H4 (cell line): ENCODE data around the gene ATP9B. TPM values are rescaled to one million over a fixed set of nuclear protein-coding genes. Genes with fewer than 3 reads are reported as not detected.

Experiments used
- DNase-seq: peaks from one replicate; pipeline ENCODE4 v3.0.0-alpha.2; 2015; ENCODE audit warnings: low spot score
- total RNA-seq: library from RNA; depleted of rRNA; stranded (reverse); fragments of >200 nt; shearing (Covaris generic); gene quantifications from 2 replicates; pipeline ENCODE4 v1.2.3, GENCODE V29; 2014

ATP9B gene
- total RNA-seq, 1 experiment from 2014 or later: 9.4 TPM

DNA sequence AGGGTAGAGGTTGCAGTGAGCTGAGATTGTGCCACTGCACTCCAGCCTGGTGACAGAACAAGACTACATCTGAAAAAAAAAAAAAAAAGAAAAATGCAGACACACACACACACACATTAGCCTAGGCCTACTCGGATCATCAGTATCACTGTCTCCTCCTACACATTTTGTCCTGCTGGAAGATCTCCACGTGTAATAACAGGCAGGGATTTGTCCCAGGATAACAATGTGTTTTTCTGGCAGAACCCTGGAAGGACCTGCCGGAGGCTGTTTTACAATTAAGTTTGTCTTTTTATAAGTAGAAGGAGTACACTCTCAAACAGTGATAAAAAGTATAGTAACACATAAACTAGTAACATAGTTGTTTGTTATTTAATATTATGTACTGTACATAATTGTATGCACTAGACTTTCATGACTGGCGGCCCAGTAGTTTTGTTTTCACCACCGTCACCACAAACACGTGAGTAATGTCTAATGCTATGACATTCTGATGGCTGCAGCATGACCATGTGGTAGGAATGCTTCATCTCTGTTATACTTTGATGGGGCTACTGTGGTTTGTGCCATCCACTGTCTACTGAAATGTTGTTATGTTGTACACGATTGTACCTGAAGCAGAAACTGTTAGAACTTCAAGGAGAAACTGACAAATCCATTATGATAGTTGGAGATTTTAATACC lies 130.6 kb downstream of the ATP9B start:
- DNase-seq: peak; percentile 81

DNA sequence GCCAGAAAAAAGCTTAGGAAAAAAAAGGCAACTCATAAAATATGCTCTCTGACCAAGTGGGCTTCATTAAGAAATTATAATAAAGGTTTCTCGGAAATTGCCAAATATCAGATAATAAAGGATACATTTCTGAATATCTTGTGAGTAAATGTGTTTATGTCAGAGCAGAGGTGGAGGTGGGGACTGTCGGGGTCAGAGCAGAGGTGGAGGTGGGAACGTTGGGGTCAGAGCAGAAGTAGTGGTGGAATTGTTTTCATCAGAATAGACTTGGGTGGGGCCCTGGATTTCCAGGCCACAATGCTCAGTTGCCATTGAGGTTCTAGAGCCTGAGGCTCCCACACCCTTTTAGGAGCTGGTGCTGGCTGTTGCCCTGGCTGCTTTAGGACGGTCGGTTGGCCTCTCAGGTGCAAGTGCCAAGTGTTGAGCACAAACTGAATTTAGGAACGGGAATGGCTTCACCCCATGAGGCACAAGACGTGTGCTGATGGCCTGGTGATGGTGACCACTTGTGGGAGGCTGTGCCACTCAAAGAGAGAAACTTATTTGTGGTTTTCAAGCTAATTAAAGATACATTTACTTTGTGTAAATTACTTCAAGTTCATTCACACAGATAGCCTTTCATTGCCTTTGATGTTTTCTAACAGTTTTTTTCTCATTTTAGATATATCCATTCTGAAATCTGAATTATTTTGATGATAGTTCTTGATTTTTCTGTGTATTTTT lies 131.5 kb downstream of the ATP9B start:
- DNase-seq: peak; percentile 81

DNA sequence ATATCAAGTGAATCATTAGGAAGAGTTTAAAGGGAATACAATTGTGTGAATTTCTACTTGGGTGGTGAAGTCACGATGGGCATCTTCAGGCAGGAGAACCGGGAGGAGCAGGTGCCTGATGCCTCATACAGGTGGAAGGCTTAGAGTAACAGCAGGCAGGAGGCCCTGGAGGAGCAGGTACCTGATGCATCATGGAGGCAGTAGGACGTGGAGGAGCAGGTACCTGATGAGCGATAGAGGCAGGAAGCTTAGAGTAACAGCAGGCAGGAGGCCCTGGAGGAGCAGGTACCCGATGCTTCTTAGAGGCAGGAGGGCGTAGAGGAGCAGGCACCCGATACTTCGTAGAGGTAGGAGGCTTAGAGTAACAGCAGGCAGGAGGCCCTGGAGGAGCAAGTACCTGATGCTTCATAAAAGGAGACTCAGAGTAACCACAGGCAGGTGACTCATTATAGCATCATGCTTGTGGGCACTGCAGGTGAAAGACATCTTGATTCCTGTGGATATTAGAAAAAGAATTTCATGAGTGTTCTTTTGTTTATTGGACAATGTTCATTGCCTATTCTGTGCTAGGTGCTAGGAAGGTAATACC lies 133.9 kb downstream of the ATP9B start:
- no peak for DNase-seq

DNA sequence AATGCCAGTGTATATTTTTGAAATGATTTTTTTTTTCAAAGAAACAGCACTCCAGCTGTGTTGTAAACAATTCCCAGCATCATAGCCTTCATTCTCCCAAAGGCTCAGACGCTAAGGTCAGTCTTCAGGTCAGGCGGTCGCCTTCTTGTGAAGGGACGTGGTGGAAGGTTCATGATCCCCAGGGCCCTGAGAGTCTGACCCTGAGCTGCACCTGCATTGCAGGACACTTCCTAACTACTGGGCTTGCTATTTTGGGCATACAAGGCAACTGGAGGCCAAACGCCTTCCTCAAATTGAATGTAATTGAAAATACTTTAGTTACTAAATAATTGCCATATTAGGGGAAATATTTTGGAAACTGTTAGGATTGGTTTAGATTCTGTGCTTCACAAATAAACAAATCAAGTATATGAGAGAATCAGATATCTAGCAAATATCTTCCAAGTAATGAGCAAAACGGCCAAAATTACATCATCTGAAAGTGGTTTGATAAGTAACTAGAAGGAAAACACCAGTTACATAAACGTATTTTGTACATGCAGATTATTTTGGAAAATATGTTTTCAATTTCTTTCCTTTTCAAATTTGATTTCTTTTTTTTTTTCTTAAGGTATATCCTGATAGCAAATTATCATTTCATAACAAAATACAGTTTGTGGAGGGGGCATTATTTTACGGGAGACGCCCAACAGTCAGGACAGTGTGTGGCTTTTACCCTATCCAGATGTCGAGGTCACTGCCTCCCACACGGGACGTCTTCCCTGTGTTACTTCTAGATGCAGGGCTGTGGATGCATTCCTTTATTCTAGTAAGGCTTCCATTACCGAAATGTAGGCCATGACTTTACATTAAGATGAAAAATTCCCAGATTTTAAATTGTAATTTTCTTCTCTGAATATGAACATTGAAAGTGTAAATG lies 136.0 kb downstream of the ATP9B start:
- DNase-seq: no peak

DNA sequence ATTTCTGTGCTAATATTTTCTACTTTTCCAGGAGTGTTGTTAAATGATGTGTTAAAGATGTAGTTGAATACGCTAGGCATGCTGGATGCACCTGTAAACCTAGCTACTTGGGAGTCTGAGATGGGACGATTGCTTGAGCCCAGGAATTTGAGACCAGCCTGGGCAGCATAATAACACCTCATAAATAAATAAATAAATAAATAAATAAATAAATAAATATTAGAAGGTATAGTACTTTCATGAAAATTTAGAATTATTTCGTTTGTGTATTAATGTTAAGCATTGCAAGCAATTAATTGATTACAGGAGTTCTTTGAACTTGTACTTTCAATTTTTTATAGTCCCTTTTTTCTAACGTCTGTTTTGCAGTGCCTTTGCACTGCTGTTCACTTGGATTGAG lies 137.2 kb downstream of the ATP9B start:
- no peak for DNase-seq

DNA sequence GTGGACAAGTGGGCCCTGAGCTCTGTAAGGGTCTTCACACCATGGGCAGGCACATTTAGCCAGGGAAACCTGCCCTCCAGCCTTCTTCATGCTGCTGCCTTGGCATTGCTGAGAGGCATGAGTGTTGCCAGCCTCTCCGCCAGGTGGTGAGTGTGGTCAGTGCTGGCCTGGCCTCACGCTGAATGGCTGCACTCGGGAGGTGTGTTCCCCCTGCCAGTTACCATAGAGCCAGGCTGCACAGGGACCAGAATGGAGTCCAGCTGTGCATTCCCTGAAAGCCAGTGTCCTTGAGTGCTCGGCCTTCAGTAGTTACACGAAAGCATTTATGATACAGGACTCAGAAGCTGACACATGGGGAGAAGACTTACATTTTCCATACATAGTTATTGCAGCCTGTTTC lies 139.7 kb downstream of the ATP9B start:
- no peak for DNase-seq

DNA sequence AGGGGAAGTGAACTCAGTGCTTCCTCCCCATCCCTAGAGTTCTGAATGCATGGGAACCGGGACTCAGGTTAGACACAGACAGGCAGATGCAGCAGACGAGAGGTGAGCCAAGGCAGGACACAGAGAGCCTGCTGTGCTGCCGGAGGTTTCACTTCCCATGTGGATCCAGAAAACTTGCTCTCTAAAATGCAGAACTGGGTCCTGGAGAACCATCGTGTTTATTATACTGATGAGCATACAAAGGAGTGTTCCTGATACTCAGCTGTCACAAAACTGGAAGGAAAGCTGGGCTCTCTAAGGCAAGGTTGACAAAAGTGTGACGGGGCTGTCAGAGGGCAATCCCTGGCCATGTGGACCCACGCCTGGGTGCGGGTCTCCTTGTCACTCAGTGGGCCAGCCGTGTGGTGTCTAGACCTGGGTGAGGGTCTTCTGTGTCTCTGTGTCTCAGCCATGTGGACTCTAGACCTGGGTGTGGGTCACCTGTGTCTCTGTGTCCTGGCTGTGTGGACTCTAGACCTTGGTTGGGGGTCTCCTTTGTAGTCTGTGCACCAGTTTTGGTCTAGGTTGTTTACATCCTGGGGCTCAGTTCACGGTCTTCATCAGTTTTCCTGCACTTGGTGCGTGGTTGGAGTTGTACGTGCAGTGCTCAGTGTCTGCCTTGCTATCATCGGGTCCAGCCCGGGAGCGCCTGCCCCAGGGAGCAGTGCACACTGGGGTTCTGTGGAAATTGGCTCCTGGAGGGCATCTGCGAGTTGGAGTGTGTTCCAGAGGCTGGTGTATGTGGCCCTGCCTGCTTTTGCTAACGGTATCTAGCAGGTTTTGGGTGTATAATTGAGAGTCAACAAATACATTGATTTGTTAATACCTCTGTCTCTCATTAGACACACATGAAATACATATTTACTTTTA lies 141.1 kb downstream of the ATP9B start:
- DNase-seq: no peak

DNA sequence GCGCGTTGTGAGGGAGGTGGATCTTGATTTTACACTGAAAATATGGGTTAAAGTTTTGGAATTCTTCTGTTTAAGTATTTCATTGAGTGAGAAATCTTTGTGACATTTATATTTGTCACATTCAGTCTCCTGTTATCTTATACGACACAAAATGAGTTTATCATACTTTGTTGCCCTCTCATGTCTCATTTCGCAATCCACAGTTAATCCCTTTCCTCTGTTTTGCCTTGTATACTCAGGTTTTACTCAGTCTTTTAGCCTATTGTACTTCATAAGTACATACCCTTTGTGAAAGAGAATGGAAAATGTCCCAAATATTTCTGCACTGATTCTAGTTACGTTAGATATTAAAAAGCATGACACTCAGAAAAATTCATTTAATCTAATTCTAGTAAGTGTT lies 142.7 kb downstream of the ATP9B start:
- no peak for DNase-seq

DNA sequence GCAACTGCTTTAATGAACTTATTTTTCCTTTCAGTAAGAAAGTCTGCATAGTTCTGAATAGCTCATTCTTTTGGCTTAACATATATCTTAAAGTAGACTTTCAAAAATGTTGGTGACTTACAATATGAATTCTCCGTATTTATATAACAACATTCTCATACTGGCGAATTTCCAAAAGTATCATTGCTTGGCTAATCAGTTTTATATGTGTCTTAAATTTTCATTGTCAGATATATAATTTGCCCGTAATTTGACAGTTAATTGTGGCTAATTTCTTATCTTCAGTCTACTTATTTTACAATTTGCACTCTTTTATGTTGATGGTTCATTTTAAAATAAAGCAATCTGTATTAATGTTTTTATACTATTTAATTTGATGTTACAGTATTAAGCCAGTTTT lies 144.9 kb downstream of the ATP9B start:
- DNase-seq: no peak

DNA sequence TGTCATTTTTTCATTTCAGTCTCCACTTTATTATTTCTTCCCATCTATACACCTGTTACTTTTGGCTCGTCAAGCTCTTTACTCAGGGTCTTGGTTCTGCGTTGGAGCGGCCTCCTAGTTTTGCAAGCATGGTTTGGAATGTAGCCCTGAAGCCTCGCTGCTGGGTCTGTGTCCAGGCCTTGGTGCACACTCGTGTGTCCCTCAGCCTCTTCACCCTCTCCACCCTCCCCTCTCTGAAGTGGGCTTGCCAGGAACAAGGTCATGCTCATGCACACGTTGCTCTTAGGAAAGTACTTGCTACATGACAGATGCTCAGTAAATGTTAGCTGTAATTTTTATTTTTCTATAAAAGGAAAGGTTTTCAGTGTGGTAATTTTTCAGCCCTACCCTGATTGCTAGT lies 147.0 kb downstream of the ATP9B start:
- no peak for DNase-seq

DNA sequence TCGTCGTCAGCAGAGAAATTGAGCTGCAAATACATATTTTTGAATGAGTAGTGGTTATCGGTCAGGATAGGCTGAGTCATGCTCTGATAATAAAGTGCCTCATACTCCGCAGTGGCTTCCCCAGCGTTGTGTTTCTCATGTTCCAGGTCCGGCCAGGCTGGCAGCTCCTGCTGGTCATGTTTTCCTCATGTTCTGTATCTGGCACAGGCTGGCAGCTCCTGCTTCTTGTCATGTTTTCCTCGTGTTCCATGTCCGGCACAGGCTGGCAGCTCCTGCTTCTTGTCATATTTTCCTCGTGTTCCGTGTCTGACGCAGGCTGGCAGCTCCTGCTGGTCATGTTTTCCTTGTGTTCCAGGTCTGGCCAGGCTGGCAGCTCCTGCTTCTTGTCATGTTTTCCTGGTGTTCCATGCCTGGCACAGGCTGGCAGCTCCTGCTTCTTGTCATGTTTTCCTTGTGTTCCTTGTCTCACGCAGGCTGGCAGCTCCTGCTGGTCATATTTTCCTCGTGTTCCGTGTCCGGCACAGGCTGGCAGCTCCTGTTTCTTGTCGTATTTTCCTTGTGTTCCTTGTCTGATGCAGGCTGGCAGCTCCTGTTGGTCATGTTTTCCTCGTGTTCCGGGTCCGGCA lies 148.9 kb downstream of the ATP9B start:
- no peak for DNase-seq

DNA sequence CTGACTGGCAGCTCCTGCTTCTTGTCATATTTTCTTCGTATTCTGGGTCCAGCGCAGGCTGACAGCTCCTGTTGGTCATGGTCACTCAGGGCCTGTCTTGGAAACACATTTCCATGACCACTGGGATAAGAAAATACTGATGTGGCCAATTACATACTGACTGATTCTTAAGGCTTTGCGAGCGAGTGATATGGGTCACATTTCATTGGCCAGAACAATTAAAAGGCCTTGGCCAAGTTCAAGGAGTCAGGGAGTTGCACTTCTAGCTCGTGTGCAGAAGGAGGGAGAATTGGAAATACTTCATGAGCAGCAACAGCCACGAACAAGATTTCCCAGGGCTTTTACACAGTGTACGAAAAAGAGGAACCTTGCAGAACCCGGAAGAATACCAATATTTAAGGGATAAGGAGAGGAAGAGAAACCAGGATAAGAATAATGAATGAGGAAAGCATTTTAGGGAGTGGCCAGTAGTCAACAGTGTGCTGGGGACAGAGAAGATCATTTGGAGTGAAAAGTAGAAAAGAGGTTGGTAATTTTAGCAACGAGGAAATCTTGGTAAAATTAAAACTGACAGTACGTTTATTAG lies 149.5 kb downstream of the ATP9B start:
- no peak for DNase-seq

DNA sequence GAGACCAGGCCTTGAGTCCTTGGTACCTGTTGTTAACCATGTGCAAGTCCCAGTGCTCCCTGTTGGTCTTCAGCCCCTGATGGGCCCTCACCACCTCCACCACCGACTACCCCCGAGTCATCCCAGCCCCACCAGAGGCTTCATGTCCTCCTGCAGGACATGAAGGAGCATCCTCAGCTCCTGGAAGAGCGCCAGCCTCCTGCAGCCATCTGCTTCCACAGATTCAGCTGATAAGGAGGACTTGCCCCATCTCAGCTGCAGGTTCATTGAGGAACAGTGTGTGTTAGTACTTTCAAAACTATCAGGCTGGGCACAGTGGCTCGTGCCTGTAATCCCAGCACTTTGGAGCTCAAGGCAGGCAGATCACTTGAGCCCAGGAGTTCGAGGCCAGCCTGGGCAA lies 151.9 kb downstream of the ATP9B start:
- no peak for DNase-seq

DNA sequence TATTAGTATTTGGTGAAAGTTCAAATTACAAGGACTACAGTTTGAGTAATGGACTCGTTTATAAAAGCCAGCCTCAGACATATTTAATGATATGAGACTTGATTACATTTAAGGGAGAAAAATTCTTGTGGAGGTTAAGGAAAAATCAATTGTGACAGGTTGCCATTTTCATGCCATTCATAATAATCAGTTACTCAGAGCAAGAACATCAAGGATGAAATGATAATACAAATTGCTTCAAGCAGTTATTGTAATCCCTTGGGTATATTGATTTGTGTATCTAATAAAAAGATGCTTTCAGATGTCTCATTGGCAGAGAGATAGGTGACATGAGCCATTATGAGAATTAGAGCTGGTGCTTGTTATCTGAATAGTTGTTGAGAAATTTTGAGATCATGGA lies 153.6 kb downstream of the ATP9B start:
- no peak for DNase-seq

DNA sequence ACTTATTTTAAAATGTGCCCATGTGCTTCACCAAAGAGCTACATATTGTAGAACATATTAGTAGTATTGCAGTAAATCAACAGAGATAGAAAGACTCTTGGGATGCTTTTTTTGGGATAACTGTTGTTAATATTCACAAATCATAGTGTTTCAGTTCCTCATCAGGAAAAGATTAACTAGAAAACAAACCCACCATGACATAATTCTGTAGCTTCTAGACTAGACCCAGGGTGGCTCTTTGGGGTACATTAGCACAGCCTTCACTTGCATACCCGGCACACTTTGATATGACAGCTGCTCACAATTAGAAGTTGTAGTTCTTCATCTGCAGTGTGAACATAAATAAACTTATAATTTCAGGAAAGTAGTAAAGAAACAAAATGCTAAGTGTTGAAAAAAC lies 154.2 kb downstream of the ATP9B start:
- DNase-seq: no peak

DNA sequence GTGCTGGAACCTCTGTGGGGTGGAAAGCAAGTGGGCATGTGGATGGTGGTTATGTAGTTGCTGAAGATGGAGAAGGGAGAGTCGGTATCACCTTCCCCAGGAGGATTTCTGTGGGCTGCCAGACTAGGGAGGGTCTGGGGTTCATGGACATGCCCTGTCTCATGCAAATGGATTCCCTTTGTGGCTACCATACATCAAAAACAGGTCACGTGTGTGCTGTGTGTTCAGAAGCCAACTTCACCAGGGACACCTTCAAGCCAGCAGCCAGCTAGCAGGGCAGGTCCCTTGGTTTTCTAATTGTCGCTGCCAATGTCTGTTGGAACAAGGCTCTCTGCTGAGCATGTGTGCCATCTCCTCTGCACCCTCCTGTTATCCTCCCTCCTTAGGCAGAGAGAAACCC lies 155.2 kb downstream of the ATP9B start:
- DNase-seq: no peak

DNA sequence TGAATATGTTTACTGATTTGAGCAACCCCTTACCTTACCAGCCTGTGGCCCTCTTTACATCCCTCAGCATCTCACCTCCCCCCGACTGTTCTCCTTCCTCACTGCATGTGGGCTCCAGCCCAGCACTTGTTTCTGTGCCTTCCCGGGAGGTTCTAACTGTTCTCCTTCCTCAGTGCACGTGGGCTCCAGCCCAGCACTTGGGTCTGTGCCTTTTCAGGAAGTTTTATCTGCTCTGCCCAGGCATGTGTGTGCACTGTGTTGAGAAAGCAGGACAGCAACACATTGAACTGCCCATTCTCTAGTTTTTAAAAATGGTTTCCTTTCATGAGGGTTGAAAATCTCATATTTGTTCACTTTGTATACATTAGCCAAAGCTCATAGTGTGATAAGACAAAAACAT lies 158.4 kb downstream of the ATP9B start:
- no peak for DNase-seq

DNA sequence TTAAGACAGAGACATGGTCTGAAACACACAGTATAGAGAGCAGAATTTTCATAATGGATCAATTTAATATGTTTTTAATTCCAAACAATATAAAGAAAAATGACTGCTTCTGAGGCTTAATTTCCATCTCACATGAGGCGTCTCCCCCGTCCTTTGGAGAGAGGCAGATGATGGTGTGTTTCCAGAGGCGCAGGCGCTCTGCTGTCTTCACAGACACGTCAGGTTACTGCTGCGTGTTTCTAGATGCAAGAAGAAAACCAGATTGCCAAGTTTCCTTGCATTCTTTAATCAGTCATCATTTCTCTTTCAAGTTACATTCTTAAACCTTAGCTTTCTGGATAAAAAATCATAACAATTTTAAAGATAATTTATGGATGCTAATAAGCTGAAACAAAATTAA lies 160.2 kb downstream of the ATP9B start:
- no peak for DNase-seq

DNA sequence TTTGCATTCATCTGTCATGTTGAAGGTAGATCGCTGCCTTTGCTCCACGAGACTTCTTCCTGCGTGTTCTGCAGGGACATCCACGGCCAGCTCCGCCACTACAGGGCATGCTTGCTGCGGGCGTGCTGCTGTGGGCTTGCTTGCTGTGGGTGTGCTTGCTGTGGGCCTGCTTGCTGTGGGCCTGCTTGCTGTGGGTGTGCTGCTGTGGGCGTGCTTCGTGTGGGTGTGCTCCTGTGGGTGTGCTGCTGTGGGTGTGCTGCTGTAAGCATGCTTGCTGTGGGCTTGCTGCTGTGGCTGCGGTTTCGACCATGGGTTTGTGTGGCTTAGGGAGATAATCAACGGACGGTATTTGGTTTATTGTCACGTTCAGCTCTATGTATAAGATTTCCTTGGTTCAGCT lies 165.2 kb downstream of the ATP9B start:
- no peak for DNase-seq

DNA sequence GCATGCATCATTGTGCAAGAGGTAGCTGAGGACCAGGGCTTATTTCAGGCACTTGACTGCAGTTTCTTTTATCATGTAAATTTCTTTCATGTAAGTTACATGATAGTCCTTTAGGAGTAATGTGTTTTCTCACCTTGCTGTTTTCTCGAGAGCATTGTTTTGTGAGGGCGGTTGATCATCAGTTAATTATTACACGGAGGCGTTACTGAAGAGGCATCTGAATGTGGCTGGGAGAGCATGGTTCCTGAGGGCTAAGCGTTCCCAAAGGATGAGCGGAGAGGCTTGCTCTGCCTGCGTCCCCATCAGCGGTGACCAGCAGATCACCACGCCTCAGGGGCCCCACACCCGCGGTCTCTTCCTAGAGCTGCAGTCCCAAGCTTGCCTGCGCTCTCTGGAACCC lies 170.4 kb downstream of the ATP9B start:
- DNase-seq: no peak
